HTERT RPE-1 (cell line): ENCODE results near the gene LRRIQ4.

Source experiments
- in situ Hi-C: fragments of 300-500 bp; cut with MboI; formaldehyde crosslinking; loops from 4 replicates; pipeline ENCODE4 v1.14.3; 2020; ENCODE audit warnings: low sequenced_read_pairs

Gene LRRIQ4

GRCh38 chr3:169812332-169813235 is at the start of gene LRRIQ4, which contains the start of gene LRRC34:
Gene LRRIQ4, plus strand, starts transcription at chr3:169812870. Its CDS starts 9,052 bp downstream, at chr3:169821922.
Gene LRRC34, minus strand, starts transcription at chr3:169812904. Its CDS starts 356 bp downstream, at chr3:169812548.
- in situ Hi-C loops: no loop called here

DNA sequence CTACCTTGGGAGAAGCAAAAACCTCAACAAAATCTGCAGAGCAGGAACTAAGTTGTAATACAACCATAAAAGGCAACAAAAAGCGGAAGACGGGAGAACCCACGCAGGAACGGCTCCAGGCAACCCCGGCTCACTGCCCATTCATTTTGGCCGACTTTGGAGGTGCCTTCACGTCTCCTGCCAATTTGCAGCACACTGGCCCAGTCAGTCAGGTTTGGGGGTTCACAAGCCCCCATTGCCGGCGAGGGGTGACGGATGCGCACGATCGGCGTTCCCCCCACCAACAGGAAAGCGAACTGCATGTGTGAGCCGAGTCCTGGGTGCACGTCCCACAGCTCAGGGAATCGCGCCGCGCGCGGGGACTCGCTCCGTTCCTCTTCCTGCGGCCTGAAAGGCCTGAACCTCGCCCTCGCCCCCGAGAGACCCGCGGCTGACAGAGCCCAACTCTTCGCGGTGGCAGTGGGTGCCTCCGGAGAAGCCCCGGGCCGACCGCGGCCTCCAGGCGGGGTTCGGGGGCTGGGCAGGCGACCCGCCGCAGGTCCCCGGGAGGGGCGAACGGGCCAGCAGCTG is 48.3 kb upstream of the LRRIQ4 start:
- in situ Hi-C loops: no loop called here

DNA sequence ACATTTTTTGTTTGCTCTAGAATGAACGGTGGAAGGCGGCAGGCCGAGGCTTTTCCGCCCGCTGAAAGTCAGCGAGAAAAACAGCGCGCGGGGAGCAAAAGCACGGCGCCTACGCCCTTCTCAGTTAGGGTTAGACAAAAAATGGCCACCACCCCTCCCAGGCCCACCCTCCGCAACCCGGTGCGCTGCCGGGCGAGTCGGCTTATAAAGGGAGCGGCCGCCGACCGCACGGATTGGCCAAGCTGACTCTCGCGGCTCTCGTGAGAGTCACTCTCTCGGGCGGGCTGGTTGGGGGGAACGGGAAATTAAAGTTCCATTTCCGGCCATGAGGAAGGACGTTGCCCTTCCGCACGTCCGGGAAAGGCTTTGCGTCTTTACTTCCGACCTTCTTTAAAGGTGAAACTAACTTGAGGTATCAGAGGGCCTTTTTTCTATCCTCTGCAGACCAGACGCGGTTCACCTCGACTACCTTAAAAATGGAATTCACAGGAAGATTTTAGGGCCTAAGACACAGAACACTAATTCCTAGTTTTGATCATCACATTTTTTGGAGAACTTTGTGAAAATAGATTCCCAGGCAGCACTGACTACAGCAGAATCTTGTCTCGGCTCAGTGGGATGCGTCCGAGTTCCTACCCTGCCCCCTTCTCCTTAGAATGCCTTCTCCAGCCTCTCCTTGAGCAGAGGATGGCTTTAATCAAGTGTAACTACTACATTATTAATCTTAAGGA is 47.6 kb upstream of the LRRIQ4 start, which contains the start of gene TERC:
TERC (minus strand) TSS at position 179 of the 731 bp plus-strand sequence.
- in situ Hi-C loops: no loop called here

DNA sequence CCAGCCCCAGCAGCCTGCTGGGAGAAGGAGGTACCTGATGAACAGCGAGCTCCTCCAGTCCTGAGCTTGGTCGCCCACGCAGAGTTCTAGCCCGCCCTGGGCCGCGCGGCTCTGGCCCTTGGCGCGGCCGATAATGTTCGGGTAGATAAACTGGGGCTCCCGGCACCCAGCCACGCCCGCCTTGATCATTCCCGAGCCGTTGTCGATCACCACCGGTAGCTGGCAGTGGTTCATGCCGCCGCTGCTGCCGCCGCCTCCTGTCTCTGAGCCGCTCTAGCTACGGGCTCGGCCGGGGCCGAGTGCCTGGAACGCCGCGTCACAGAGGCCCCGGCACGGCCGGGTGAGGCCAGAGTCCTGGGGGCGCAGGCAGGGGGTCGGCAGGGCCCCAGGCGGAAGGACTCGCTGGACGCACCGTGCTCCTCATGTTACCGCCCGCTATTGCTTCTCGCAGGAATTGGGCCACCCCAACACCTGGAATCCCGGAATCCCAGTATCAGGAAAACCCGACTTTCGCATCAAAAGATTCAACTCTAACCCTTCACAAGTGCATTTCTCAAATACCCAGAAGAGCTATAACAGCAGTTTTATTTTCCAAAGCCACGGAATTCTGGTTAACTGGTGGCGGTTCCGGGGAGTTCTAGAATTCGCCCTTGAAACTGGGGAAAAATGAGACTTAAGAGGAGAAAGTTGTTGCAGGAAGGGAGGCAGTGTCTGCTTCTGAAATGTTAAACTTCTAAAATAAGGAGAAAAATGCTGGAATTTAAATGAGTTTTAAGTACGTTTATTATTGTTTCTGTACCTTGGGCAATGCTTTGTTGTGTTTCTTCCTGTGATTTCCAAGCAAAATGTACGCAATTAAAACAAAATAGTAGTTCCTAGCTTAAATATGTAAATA is 43.1 kb upstream of the LRRIQ4 start, which contains the start of gene ACTRT3:
ACTRT3 (minus strand) TSS at position 275 of the 895 bp plus-strand sequence; CDS start at position 234, 41 bp downstream.
- in situ Hi-C loops: no loop called here

- in situ Hi-C loops: no loop called here
Measured at GRCh38 chr3:169771497-169772304, 41.0 kb upstream of the LRRIQ4 start.

DNA sequence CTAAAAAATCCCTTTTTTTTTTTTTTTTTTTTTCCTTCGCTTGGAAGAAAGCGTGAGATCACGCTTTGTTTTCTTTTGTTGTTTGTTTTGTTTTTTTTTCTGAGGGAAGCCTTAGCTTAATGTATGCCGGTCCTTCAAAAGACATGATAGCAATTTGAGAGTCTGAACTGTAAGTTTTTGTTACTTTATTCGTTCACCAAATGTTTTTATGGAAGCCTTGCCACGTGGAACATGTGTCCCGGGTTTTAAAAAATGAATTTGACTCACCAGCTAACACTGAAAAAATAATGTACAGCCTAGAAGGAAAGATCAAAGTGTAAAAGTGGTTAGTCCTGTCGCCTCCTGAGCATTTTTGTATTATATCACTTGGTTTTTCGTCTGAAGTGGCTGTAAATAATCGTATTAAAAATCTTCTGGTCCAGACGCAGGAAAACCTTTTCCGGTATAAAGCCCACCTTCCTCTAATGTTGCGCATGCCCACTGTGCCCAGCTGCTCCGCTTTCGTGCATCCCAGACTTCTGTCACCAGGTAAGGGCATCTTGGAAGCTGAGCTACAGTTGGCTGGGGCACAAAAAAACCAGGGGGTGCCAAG is 40.3 kb upstream of the LRRIQ4 start:
- in situ Hi-C loops: no loop called here

- in situ Hi-C loops: no loop called here
Measured at GRCh38 chr3:169772897-169773816, 39.5 kb upstream of the LRRIQ4 start, which contains the start of gene MYNN. Gene MYNN, plus strand, starts transcription at chr3:169773396. Its CDS starts 900 bp downstream, at chr3:169774296.

DNA sequence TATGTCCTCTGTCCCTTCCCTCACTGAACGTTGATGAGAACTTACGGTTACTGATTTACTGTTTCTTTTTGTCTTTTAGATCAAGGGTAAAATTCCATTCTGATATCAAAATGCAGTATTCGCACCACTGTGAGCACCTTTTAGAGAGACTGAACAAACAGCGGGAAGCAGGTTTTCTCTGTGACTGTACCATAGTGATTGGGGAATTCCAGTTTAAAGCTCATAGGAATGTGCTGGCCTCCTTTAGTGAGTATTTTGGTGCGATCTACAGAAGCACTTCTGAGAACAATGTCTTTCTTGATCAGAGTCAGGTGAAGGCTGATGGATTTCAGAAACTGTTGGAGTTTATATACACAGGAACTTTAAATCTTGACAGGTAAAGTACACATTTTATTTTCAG is 38.5 kb upstream of the LRRIQ4 start:
- in situ Hi-C loops: no loop called here

- in situ Hi-C loops: no loop called here
Measured at GRCh38 chr3:169777822-169778221, 34.8 kb upstream of the LRRIQ4 start.

DNA sequence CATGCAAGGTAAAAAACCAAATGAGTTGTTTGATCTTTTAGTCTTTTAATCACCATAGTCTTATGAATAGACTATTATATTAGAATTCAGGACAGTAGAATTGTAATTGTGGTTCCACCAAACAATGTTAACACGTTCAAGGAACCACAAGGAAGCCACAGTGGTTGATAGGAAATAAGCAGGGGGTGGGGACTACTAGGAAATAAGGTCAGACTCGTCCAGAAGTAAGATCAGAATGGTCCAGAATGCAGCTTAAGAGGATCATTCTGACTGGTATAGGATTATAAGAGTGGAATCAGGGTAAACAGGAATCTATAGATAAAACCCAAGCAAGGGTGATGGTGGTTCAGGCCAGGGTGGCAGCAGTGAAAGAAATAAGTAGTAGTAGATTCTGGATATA is 31.9 kb upstream of the LRRIQ4 start:
- in situ Hi-C loops: no loop called here

- in situ Hi-C loops: no loop called here
Measured at GRCh38 chr3:169781209-169781855, 31.3 kb upstream of the LRRIQ4 start.

DNA sequence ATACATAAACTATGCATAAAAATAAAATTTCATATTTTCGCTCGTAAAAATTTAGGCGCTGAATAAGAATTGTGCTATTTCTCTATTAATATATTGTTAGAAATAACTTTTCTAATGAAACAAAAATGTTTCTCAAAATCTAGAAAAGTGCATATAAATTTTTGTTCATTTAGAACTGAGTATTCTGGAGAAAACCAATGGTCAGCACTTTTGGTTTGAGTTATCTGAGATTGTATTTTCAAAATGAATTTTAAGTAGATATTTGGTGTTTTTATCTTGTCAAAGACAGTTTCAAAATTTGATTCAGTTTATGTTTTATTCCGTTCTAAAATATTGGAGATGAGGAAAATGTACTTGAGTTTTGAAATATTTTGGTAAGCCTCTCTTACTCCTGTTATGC is 25.6 kb upstream of the LRRIQ4 start:
- in situ Hi-C loops: no loop called here

- in situ Hi-C loops: no loop called here
Measured at GRCh38 chr3:169787791-169788190, 24.9 kb upstream of the LRRIQ4 start.

DNA sequence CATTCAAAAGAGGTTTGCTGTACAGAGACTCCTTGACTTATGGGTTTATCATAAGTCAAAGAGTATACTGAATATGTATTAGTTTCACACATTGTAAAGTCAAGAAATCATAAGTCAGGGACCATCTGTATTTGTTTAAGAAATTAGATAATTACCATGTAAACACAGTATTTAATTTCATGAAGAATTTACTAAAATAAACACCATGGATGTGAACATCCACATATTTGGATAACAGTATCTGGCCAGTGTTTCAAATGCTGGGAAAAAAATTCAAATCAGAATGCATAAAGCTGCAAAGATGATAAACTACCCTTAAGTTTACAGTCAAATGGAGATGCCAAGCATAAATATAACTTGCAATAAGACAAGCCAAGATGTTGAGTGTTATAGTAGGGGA is 22.5 kb upstream of the LRRIQ4 start:
- in situ Hi-C loops: no loop called here

GRCh38 chr3:169790687-169791429 is 21.8 kb upstream of the LRRIQ4 start:
- in situ Hi-C loops: no loop called here

GRCh38 chr3:169792359-169792758 is 20.3 kb upstream of the LRRIQ4 start:
- in situ Hi-C loops: no loop called here

DNA sequence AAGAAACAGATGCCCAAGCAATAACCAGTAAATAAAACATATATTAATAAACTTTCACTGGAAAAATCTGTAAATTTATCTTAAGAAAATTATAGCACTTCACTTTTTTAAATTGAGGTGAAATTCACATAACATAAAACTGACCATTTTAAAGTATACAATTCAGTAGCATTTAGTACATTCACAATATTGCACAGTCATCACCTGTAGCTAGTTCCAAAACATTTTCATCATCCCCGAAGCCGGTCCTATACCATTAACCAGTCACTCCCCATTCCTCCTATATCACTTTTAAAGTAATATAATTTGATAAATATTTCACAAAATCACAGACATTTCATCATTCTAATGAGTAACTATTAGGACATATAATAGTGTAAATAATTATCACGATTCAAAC is 8.0 kb upstream of the LRRIQ4 start:
- in situ Hi-C loops: no loop called here
